MV-4-11 (cell line): Measurements from ENCODE around the gene FDXR.

ENCODE experiments used
- DNase-seq: peaks from one replicate; lab custom pipeline; 2025; lab: John Stamatoyannopoulos, UW

The FDXR gene

DNA sequence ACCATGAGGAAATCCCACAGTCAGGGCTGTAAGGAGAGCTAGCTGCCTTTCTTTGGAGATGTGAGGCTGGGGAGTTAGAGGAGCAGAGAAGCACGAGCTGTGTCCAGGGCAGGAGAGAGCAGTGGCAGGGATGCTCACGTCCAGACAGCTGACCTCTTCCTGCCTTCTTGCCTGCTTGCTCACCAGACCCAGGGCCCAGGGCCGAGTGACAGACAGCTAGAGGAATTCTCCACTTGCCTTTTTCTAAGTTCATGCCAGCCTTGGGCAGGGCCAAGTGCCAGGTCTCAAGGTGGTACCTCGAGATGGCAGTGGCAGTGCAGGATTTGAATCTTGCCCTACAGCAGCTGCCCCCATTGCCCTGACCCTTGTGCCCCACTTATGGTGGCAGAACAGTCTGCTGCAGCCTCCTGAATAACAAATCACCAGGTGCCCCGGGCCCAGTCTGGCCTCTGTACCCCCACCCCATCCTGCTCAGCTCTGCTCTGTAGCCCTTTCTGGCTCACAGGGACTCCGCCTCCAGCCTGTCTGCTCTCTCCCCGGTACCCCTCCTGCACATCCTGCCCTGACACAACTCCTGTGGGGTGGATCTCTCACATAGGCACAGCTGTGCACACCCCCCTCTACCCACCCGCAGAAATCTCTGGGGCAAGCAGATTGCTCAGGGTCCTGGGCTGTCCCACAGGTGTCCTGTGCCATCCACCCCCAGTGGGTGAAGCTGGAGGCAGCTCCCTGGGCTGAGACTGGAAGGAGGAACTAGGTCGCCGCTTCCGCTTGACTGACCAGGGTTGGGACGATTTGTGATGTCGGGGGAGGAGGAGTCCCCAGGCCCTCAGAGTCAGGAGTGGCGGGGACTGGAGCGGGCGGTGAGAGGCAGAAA lies 39.1 kb downstream of the FDXR start:
- DNase-seq, result peak; percentile 59

DNA sequence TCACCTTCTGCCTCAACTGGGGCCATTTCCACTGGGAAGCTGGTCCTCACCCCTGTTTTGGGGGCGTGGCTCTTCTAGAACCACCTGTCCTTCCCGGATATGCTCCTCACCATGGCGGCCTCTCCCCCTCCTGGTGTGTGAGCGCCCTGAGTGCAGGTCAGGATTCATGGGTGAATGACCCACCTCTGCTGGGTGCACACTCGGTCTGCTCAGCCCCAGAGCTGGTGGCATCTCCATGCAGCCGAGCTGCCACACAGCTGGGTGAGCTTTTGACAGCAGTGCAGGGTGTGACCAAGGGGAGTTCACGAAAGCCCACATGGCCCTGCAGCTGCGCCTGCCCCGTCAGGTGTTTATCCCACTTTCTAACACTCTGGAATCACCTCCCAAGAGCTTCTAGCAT lies 40.4 kb downstream of the FDXR start:
- no peak for DNase-seq

DNA sequence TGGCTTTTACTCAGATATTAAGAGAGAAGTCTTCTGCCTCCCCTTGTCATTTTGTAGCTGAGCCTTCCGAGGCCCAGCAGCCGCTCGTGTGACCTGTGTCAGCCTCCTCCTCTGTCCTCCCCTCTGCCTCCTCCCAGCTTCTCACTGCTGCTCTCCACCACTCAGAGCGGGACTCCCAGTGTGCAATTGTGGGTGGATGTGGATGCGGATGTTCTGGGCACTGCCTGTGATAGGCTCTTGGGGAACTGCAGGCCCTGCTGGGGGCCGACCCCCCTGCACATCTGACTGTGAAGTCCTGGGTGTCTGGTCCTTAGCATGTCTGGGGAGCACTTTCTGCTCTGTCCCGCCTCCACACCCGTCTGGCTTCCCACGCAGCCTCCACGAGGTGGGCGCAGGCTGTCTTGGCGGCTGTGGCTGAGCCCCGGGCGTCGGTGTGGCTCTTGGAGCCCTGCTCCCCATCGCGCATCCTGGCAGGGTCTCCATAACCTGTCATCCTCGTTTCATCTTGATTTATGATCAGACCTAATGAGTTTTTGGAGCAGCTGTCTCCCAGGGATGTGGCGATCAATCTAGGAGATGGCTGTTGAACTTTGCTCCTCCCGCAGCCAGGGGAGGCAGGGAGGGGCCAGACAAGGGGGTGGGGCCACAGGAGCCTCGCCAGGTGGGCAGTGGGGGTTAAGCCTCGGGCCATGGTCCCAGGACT lies 41.2 kb downstream of the FDXR start:
- DNase-seq, result no peak

DNA sequence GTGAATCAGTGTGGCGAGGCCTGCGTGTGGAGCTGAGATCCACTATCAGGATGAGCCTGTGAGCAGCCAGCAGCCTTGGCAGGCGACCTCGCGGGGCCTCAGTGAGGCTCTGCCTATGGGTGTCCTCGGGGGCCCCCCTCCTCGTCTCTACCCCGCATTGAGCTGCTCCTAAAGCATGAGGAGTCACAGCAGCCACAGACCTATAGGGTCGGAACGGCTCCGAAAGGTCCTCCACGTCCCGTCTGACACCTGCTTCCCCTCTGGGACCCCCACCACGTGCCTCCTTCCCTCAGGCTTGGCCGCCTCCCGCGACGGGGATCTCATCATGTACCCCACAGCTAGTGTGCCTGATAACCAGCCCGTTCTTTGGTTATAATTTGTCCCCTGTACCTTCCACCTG lies 41.9 kb downstream of the FDXR start:
- no peak for DNase-seq

DNA sequence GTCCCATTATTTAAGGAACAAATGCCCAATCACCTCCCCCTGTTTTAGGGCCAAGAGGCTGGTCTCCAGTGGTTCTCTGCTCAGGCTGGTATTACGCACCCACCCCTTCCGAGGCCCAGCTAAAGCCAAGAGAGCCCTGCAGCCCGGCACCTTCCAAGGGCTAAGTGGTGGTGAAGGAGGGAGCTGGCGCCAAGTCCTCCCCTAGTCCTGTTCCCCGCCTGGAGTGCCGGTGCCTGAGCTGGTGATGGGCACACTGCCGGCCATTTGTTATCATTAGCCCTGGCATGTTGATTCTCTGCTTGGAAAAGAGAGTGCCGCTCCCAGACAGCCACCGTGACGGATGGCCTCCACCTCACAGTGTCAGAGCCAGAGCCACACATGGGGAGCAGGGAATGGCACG lies 45.0 kb downstream of the FDXR start:
- no peak for DNase-seq

DNA sequence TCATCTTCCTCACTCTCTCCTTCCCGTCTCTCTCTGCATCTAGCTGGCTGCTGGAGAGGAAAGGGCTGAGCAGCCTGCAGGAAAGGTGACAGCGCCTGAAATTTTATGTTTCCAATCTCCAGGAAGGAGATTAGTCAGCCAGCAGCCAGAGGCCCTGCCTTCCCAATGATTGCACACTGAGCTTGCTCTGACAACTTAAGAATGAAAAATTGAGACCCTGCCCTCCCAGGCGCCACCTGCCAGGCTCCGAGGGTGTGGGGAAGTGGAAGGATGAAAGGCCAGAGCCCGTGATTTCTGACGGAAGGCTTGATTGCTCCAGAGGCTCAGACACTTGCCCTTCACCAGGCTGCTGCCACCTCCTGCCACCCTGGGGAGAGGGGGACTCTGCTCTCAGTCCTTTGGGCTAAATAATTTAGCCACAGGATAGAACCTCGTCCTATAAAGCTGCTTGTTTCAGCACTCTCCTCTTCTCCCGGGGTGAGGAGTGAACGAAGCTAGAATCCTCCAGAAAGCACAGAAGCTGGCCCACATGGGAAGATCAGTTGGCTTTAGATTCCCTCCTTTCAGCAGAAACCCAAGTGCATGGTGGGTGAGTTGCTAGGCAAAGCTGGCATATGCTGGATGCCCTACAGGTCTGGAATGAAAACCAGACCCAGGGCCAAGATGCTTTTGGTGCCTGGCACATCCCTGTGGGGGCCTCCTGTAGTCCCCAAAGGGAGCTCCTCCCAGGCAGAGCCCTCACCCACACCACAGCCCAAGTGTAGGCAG lies 46.7 kb downstream of the FDXR start:
- DNase-seq, result no peak

DNA sequence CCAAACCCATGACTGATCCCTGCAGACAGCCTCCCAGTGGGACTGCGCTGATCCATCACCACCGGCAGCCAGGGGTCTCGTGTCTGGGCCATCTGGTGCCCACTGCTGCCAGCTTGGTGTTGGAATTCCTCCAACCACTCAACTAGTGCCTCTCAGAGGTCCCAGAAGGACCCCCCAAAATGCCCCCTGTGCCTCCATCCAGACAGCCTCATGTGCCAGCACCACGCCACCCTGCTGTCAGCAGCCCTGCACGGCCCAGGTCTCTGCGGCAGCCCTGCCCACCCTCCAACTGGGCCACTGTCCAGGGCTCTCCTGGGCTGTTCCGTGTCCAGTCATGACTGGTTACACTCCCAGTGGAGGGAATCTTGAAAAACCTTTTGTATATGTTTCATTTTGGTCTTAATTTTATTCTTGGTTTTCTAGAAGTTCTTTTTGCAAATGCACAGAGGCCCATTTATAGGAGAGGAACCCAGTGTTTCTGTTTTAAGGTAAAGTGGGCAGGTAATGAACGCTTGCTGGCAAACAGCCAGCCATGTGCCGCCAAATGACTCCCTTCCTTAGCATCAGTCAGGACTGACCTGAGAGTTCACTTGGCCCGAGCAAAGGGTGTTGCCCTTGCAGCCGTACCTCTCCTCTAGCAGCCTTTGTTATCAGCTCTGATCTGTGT lies 47.7 kb downstream of the FDXR start:
- DNase-seq, result no peak

DNA sequence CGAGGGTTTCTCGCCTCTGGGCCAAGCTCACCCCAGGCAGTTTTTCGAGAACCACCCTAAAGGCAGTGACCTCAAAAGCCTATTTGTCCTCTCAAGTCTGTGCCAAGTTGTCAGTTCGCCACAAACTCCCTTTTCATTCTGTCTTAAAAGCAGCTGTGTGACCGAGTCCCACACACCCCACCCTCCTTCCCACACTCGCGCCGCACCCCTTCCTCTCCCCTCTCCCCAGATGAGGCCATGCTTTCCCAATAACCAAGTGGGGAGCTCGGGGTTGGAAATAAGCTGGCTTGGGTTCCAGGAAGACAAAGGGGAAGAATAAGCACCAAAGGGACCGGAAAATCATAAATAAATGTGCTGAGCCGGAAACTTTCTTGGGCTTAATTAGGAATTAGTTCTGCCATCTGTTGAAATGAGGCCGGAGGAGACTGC lies 49.8 kb downstream of the FDXR start:
- DNase-seq, result no peak

DNA sequence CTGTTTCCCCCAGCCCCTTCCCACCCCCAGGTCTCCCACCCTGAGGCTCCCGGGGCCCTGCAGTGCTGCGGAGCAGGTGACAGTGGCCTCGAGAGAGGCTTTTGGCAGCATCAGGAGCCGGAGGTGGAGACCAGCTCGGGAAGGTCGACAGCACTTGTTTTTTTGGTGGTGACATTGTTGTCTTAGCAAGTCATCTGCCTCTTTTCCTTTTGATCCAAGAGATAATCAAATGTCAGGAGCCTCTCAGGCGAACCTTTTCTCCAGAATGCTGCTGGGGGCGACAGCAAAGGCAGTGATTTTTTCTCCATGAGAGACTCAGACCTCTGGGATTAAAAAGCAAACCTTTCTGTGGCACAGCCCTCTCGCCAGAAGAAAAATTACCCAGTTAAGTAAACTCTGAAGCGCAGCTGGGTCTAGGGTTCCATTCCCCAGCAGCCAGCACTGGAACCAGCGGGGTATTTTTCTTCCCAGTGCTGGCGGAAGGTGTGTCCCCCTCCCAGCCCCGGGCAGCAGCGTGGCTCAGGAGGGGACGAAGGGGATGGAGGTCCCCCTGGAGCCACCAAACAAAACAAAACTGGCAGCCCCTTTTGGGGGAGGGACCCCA lies 50.4 kb downstream of the FDXR start:
- no peak for DNase-seq

DNA sequence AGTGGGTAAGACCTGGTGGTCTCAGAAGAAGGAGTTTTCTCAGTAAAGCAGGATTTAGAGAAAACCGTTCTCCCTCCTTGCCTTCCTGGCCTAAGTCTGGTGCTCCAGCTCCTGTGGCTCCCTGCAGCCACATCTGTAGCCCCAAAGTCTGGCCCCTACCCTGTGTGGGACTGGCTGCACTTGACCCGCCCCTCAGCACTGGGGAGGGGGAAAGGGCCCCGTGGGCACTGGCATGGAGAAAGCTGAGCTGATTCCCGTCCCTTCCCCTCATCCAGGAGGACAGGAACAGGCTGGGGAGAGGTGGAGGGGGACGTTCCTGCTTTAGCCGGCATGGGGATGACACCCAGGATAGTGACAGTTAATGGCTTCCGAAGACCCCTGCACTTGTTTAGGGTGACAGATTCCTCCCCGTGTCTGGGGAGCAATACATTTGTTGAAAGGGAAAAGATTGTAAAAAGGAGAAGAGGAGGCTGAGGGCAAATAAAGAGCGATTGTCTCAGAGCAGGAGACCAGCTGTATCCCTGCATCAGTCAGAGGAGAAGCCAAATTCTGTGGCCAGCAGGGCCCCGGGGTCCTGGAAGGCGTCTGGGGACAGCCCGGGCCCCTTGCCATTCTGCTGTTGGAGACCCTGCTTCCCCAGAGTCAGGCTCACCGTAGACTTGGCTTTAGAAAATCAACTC lies 51.0 kb downstream of the FDXR start:
- DNase-seq, result no peak

DNA sequence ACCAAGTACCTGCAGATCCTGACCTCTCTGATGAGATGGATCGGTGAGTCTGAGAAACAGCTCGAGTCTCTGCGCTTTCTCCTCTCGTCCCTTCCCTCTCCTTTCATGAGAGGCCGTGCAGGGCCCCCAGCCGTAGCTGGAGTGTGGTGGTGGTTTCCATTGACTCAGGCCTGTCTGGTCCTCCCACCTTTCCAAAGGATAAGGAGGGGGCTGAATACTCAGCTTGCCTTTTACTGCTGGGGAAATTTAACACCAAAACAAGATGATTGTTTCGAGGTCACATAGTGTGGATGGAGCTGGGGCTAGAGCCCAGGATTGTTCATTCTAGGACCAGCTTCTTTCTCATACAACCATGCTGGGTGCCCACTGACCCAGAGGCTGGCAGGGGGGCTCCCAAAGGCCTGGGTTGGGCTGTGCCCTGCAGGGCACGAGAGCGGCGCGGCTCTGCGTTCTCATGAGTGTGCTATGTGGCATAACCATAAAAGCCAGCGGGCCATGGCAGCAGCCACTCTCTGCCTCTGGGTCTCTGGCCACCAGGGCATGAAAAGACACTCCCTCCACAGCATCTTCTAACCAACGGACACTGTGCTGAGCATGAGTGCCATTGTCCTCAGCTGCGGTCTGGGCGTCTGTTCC lies 52.9 kb downstream of the FDXR start:
- no peak for DNase-seq

DNA sequence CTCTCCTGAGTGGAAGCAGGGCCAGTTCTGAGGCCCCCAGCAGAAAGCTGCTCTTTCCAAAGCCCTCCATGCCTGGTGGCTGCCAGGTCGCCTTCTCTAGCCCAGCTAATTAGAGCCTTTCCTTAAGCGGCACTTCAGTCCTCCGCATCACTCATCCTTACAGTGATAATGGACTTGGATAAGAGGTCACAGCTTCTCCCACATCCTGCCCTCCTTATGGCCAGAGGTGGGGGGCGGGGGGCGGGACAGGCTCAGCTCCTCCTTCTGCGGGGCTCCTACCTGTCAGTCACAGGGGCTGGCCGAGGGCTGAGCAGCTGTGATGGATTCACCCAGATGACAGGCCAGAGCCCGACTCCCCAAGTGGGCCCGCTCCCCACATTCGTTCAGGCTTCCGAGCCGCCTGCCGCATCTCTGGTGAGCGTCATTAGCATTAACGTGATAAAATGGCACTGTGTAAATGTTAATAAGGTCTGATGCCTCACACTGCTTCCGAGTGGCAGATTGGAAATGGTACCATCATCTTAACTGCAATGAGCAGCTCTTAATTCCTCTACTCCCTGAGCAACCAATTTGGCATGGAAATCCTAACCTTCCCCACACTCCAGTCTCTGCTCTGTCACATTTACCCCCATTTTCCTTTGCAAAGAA lies 54.4 kb downstream of the FDXR start:
- DNase-seq, result no peak

DNA sequence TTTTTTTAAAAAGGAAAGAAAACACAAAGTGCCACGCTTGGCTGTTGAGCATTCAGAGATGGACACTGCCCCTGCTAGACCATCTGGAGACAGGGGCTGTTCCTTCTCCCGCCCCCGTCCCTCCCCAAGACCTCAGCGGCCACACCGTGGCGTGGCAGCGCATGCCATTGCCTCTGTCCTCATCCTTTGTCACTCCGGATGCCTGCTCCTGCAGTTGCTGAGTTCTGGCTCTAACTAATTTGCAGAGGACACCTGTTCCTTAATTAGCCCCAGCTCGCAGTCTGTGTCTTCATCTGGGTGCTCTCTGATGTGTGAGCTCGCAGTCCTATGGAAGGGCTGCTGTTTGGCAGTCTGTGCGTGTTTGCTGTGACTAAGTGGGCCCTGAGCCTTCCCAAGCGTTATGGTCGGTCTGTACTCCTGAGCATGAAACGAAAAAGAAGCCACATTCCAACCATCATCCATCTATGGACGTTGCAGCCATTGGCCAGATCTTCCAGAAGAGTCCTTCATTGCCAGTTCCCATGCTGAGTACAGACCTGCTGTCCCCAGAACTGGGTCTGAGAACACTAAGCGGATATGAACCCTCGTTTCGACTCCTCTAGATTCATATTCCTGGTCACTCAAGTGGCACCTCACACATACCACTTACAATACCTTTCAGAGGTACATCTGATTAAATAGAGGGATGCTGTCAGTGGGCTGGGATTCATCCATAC lies 55.7 kb downstream of the FDXR start:
- DNase-seq, result no peak

DNA sequence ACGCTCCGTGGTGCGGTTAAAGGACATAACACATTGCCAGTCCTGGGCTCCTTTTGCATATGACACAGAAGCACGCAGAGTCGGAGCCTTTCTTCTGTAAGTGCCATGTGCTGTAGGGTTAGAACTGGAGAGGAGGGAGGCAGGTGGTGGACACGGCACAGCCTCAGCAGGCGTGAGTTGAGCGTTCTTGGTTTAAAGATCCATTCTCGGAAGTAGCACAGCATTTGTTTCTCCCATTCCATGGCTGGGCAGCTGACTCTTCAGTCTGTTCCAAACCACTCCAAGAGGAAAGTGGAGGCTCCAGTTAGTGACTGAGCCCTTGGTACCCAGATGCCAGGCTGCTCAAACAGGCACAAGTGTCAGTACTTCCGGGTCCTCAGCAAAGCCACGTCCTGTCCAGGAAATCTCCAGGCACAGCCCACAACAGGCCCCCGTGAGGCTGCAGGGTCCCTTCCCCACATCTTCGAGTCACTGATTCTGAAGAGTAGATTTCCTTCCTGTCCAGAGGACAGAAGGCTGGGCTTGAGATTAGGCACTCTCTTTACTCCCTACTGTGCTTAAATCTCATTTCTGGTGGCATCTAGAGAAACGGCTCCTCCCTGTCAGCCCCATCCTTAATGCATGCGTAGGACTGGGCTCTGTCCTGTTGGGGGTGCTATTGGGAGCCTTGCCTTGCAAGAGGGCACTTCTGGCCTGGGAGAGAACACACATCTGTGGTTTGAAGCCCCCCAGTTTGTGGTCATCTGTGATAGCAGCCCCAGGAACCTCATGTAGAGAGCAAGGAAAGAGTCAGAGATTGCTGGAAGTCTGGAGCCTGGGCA lies 57.0 kb downstream of the FDXR start:
- no peak for DNase-seq

DNA sequence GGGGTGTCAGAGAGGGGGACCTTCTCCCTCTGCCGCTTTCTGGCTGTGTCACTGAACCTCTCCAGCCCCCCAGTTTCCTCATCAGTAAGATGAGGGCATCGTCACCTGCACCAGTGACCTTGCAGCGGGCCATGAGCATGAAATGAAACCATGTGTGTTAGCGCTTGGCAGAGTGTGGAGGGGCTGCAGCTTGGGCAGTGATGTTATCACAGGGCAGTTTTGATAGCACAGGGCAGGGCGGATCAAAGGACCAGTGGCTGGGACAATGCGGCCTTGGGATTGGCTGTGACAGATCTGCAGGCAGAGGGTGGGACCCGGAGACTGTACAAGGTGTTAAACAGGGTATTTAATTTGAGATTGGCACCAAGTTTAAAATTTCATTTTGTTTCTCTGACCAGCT lies 57.7 kb downstream of the FDXR start:
- DNase-seq, result no peak

DNA sequence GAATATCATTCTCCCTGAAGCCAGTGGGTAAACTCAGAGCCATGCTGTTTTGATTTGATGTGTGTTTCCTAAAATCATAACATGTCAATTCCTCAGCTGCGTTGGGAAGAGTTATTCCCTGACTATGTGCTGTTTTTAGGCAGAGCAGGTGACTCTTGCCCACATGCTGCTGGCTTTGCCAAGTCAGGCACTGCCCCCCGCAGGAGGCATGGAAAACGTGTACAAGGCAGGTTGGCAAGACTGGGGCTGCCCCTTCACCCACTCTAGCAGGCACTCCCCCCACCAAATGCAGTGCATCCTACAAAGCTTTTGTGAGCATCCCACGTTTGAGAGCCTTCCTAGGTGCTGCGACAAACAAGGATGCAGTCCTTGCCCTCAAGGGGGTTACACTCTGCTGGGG lies 58.3 kb downstream of the FDXR start:
- DNase-seq, result no peak
